Frontal cortex (tissue), 4 donors: Measurements from ENCODE around the gene STARD9. TPM values are rescaled to one million over a fixed set of nuclear protein-coding genes. Genes with fewer than 3 reads are reported as not detected.
"Not testable (repeated sequence)": the region's sequence is repeated elsewhere in the genome, so short reads cannot be mapped to it uniquely, and the experiment has no call there.

Experiments used
- DNase-seq, 2 donors: peaks; one replicate each; pipeline ENCODE4 v3.0.0; 2012; ENCODE audit warnings: low spot score in 2 of 2
- FAIRE-seq: peaks from 2 replicates; lab custom pipeline; 2012; peaks lifted over from hg19 to GRCh38; lab: Jason Lieb, UNC
- total RNA-seq: library from RNA; depleted of rRNA; stranded (reverse); fragments of >200 nt; gene quantifications from one replicate; pipeline ENCODE4 v1.2.3, GENCODE V29; 2014
- donor health status: control.
- donor health status: control.
- donor health status: control.

Gene STARD9
- total RNA-seq, 1 donor from 2014 or later: 5.3 TPM

GRCh38 chr15:42584031-42584765 is 8.8 kb downstream of the STARD9 start:
- FAIRE-seq (no peak), DNase-seq (no peak)

- FAIRE-seq: no peak
- no peak for DNase-seq
Observed at GRCh38 chr15:42590619-42591237, 15.3 kb downstream of the STARD9 start.

- no peak for FAIRE-seq
- DNase-seq: no peak
Observed at GRCh38 chr15:42591238-42591934, 16.0 kb downstream of the STARD9 start.

- DNase-seq (no peak), FAIRE-seq (no peak)
Observed at GRCh38 chr15:42592716-42593115, 17.3 kb downstream of the STARD9 start.

- FAIRE-seq (no peak), DNase-seq (no peak)
Observed at GRCh38 chr15:42593143-42593542, 17.7 kb downstream of the STARD9 start.

- no peak for DNase-seq
- FAIRE-seq: no peak
Observed at GRCh38 chr15:42594095-42594494, 18.7 kb downstream of the STARD9 start.

- FAIRE-seq: no peak
- DNase-seq: no peak
Observed at GRCh38 chr15:42595626-42596240, 20.3 kb downstream of the STARD9 start.

- DNase-seq, FAIRE-seq: not testable (repeated sequence)
Observed at GRCh38 chr15:42601316-42601715, 25.9 kb downstream of the STARD9 start.

- DNase-seq (no peak), FAIRE-seq (no peak)
Observed at GRCh38 chr15:42602501-42602900, 27.1 kb downstream of the STARD9 start.

GRCh38 chr15:42603978-42604377 is 28.6 kb downstream of the STARD9 start:
- FAIRE-seq (no peak), DNase-seq (no peak)

GRCh38 chr15:42604894-42605744 is 29.7 kb downstream of the STARD9 start:
- no peak for DNase-seq
- FAIRE-seq: no peak

GRCh38 chr15:42605796-42606195 is 30.4 kb downstream of the STARD9 start:
- FAIRE-seq (no peak), DNase-seq (no peak)

GRCh38 chr15:42608110-42608531 is 32.7 kb downstream of the STARD9 start:
- DNase-seq (no peak), FAIRE-seq (no peak)

- FAIRE-seq (no peak), DNase-seq (no peak)
Observed at GRCh38 chr15:42608752-42609488, 33.5 kb downstream of the STARD9 start.

GRCh38 chr15:42611532-42611931 is 36.1 kb downstream of the STARD9 start:
- no peak for FAIRE-seq
- DNase-seq: no peak

GRCh38 chr15:42612367-42612912 is 37.0 kb downstream of the STARD9 start:
- no peak for FAIRE-seq
- no peak for DNase-seq

GRCh38 chr15:42616107-42616506 is 40.7 kb downstream of the STARD9 start:
- DNase-seq (no peak), FAIRE-seq (no peak)

- FAIRE-seq (no peak), DNase-seq (no peak)
Observed at GRCh38 chr15:42619656-42620371, 44.4 kb downstream of the STARD9 start.
